CD8-positive, alpha-beta memory T cell (primary cell): ENCODE results near the gene INPP5E. TPM values are rescaled to one million over a fixed set of nuclear protein-coding genes. Genes with fewer than 3 reads are reported as not detected.

Experiments
- CTCF ChIA-PET: fragments of 350-600 bp; sonication (Branson Sonifier 250); formaldehyde crosslinking; loops from one replicate; lab custom pipeline; 2021; ENCODE audit warnings: antibody characterized with exemption; lab: Charles Lee
- POLR2A ChIA-PET: fragments of 350-600 bp; sonication (Branson Sonifier 250); formaldehyde crosslinking; loops from one replicate; lab custom pipeline; 2021; ENCODE audit warnings: antibody characterized with exemption; lab: Charles Lee
- DNase-seq, 5 donors: peaks; one replicate each; pipeline versions ENCODE4 v3.0.0 to v3.0.0-alpha.2; 2020 to 2022; ENCODE audit warnings: mixed read lengths in 1 of 5
- H3K27ac ChIP-seq: one replicate; pipeline ENCODE4 v1.7.0; 2013; ENCODE audit warnings: low read depth, mild to moderate bottlenecking, low read length, moderate library complexity
- H3K27me3 ChIP-seq: 2 replicates; pipeline ENCODE4 v1.7.0; 2013; ENCODE audit warnings: low read length, mild to moderate bottlenecking; ENCODE audit not compliant: insufficient read depth, poor library complexity, severe bottlenecking
- H3K36me3 ChIP-seq: 2 replicates; pipeline ENCODE4 v1.7.0; 2013; ENCODE audit warnings: mild to moderate bottlenecking, low read length, moderate library complexity; ENCODE audit not compliant: insufficient read depth
- H3K4me1 ChIP-seq: 2 replicates; pipeline ENCODE4 v1.7.0; 2013; ENCODE audit warnings: mild to moderate bottlenecking, low read length, moderate library complexity; ENCODE audit not compliant: insufficient read depth
- H3K4me3 ChIP-seq: 2 replicates; pipeline ENCODE4 v1.7.0; 2013; ENCODE audit warnings: mild to moderate bottlenecking, low read length
- H3K9me3 ChIP-seq: 2 replicates; pipeline ENCODE4 v1.7.0; 2013; ENCODE audit warnings: mild to moderate bottlenecking, low read length
- H3K27ac Mint-ChIP-seq, 8 donors: one replicate each; pipeline ENCODE4 v1.8.0; 2020 to 2021; ENCODE audit warnings: mixed read lengths in 8 of 8, mild to moderate bottlenecking in 6 of 8, inconsistent platforms in 3 of 8, moderate library complexity in 3 of 8
- H3K27me3 Mint-ChIP-seq, 2 donors: one replicate each; pipeline ENCODE4 v1.8.0; 2020 to 2021; ENCODE audit warnings: mixed read lengths in 2 of 2, mild to moderate bottlenecking in 1 of 2, moderate library complexity in 1 of 2
- H3K36me3 Mint-ChIP-seq, 3 donors: one replicate each; pipeline ENCODE4 v1.8.0; 2020 to 2021; ENCODE audit warnings: mixed read lengths in 3 of 3, inconsistent platforms in 1 of 3, mild to moderate bottlenecking in 1 of 3
- H3K4me1 Mint-ChIP-seq, 3 donors: one replicate each; pipeline ENCODE4 v1.8.0; 2020 to 2021; ENCODE audit warnings: mixed read lengths in 3 of 3, inconsistent platforms in 1 of 3, mild to moderate bottlenecking in 1 of 3
- H3K4me3 Mint-ChIP-seq, 7 donors: one replicate each; pipeline ENCODE4 v1.8.0; 2020 to 2021; ENCODE audit warnings: mixed read lengths in 7 of 7, mild to moderate bottlenecking in 6 of 7, moderate library complexity in 4 of 7, inconsistent platforms in 2 of 7
- H3K9me3 Mint-ChIP-seq, 5 donors: one replicate each; pipeline ENCODE4 v1.8.0; 2020 to 2022; ENCODE audit warnings: mixed read lengths in 5 of 5, mild to moderate bottlenecking in 3 of 5, moderate library complexity in 2 of 5, inconsistent platforms in 1 of 5
- polyA plus RNA-seq: library from polyadenylated mRNA; unstranded; fragments of 300-500 nt; fragmentation: Illumina TruSeq; gene quantifications from one replicate; pipeline ENCODE4 v1.2.3, GENCODE V29; 2021
- total RNA-seq, 2 experiments: library from RNA; stranded (reverse); gene quantifications; one replicate each; pipeline ENCODE4 v1.2.3, GENCODE V29; 2021

The INPP5E gene
- total and polyA plus RNA-seq, 3 experiments from 2014 or later = 5.3 to 19.2 (median 18.0) TPM

- Mint-ChIP-seq H3K9me3 (no peaks in the 10 kb centered on the region), H3K27me3 (no peaks in the 10 kb centered on the region), H3K27ac (peak overlapping the region in 2 of 8 donors; percentile 8 to 26), H3K4me3 (no peak overlapping the region), H3K4me1 (peaks cover 2 to 7% (median 5%) of the 10 kb centered on the region in 3 donors), H3K36me3 (peaks cover 0 to 84% (median 16%) of the 10 kb centered on the region in 3 donors)
- no peaks in the 10 kb centered on the region for H3K27me3 ChIP-seq
- ChIA-PET CTCF (no interaction called here), POLR2A (no interaction called here)
- no peak for DNase-seq
- H3K9me3 ChIP-seq = no peaks in the 10 kb centered on the region
- H3K36me3 ChIP-seq = peaks cover 59% of the 10 kb centered on the region
- H3K27ac ChIP-seq = no peak overlapping the region
- no peak overlapping the region for H3K4me3 ChIP-seq
- H3K4me1 ChIP-seq = peaks cover 2% of the 10 kb centered on the region
Measured at GRCh38 chr9:136416914-136417313, 22.7 kb downstream of the INPP5E start.

DNA sequence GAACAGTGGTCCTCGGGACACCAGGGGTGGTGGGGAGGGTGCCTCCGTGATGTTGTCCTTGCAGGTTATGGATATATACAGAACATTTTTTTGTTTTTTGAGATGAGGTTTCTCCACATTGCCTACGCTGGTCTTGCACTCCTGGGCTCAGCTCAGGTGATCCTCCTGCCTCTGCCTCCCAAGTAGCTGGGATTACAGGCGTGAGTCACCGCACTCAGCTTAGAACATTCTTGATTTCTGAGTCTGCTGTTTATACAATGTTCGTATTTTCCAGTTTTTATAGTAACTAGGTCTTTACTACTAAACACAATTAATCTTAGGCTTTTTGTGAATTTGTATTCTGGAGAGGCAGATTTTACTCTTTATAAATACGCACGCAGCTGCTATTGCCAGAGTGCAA is 23.2 kb downstream of the INPP5E start:
- no peaks in the 10 kb centered on the region for H3K27me3 Mint-ChIP-seq
- DNase-seq = no peak
- no peaks in the 10 kb centered on the region for H3K9me3 Mint-ChIP-seq
- peaks cover 5 to 12% (median 10%) of the 10 kb centered on the region in 3 donors for H3K4me1 Mint-ChIP-seq
- no peak overlapping the region for H3K4me3 ChIP-seq
- H3K4me1 ChIP-seq = peaks cover 7% of the 10 kb centered on the region
- H3K27ac Mint-ChIP-seq = peak overlapping the region in 1 of 8 donors; percentile 15
- no peak overlapping the region for H3K27ac ChIP-seq
- ChIA-PET CTCF (no interaction called here), POLR2A (no interaction called here)
- H3K9me3 ChIP-seq = no peaks in the 10 kb centered on the region
- peaks cover 0 to 85% (median 16%) of the 10 kb centered on the region in 3 donors for H3K36me3 Mint-ChIP-seq
- peaks cover 59% of the 10 kb centered on the region for H3K36me3 ChIP-seq
- H3K4me3 Mint-ChIP-seq = no peak overlapping the region
- H3K27me3 ChIP-seq = no peaks in the 10 kb centered on the region

DNA sequence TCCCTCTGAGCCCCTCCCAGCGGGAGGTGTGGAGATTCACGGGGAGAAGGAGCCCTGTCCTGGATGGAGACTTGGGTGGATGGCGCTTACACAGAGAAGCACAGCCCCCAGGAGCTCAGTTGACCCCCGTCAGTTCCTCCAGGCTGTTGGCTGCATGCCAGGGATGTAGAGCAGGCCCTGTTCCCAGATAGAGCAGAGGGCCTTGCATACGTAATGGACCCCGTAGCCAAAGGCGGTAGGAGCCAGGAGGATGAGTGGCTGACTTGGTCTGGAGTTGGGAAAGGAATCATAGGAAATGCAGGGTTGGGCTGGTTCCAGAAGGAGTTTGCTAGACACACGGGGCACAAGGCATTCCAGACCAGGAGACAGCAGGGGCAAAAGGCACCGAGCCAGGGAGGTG is 26.7 kb downstream of the INPP5E start:
- Mint-ChIP-seq H3K9me3 (no peaks in the 10 kb centered on the region), H3K4me3 (peak overlapping the region in 1 of 7 donors; percentile 82)
- POLR2A ChIA-PET = no interaction called here

GRCh38 chr9:136411378-136411777 is 28.3 kb downstream of the INPP5E start:
- CTCF ChIA-PET = no interaction called here
- peaks cover 0 to 77% (median 5%) of the 10 kb centered on the region in 3 donors for H3K36me3 Mint-ChIP-seq

More for the DNA sequence above, 26.7 kb downstream of the INPP5E start:
- Histone ChIP-seq H3K9me3 (no peaks in the 10 kb centered on the region), H3K27me3 (no peaks in the 10 kb centered on the region), H3K4me1 (peaks cover 26% of the 10 kb centered on the region), H3K36me3 (peaks cover 34% of the 10 kb centered on the region), H3K4me3 (no peak overlapping the region), H3K27ac (no peak overlapping the region)
- H3K4me1 Mint-ChIP-seq = peaks cover 23 to 38% (median 33%) of the 10 kb centered on the region in 3 donors
- H3K27ac Mint-ChIP-seq = peak overlapping the region in 5 of 8 donors; percentile 21 to 79 (median 58)
- no peaks in the 10 kb centered on the region for H3K27me3 Mint-ChIP-seq
- DNase-seq = no peak
- peaks cover 0 to 81% (median 10%) of the 10 kb centered on the region in 3 donors for H3K36me3 Mint-ChIP-seq
- CTCF ChIA-PET = interaction anchor here (0.8 to 1.9 kb wide), 4 partner anchors 12 to 49 kb away, joined by 3 to 5 read pairs (median 4); partner anchors contain the start of gene DNLZ

DNA sequence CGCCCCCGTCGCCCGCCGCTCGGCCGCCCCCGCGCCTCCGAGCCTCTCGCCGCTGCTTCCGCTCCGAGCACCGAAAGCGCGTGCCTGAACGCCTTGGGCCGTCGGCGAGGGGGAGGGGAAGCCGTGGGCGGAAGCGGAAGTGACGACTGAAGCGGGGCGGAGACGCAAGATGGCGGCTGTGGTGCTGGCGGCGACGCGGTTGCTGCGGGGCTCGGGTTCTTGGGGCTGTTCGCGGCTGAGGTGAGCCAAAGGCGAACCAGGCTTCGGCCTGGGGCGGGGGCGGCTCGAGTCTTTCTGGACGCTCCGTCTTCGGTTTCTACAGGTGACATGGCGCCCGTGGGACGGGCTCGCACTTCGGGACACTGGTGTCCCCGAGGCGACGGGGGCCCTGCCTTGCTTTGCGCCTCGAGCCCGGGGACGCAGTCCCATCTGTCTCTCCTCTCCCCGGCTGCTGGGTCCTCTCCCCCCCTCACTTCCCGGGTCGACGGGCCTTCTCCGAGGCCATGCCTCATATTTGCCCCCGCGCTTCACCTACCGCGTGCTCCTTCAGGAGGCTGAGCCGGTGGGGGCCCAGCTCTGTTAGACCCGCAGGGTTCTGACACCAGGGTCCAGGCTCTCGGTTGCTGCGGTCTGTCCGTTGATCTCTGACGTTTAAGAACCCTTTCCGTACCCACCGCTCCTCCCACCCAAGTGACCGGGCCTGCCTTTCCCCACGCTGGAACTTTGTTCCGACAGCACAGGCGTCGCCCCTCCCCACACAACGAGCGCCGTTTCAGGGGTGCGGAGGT is 29.0 kb downstream of the INPP5E start, which contains the start of the genes ENTR1 and PMPCA:
ENTR1 (minus strand) TSS at position 115 of the 788 bp plus-strand sequence. CDS start 217 bp downstream, outside the sequence.
PMPCA (plus strand) TSS at position 159 of the 788 bp plus-strand sequence; CDS start at position 170, 11 bp downstream.
- Histone ChIP-seq H3K27me3 (no peaks in the 10 kb centered on the region), H3K36me3 (peaks cover 17% of the 10 kb centered on the region), H3K4me3 (peak within 1 kb of the TSS; percentile 93), H3K9me3 (no peaks in the 10 kb centered on the region), H3K27ac (peak within 1 kb of the TSS; percentile 93), H3K4me1 (peaks cover 29% of the 10 kb centered on the region)
- no peaks in the 10 kb centered on the region for H3K9me3 Mint-ChIP-seq
- peaks cover 0 to 74% (median 5%) of the 10 kb centered on the region in 3 donors for H3K36me3 Mint-ChIP-seq
- H3K27me3 Mint-ChIP-seq = no peaks in the 10 kb centered on the region
- peak within 1 kb of the TSS; percentile 86 to 98 (median 93) for H3K27ac Mint-ChIP-seq
- peak; percentile 91 to 96 (median 93) for DNase-seq
- ChIA-PET CTCF (interaction anchor here (1.4 to 1.7 kb wide), 3 partner anchors 10 to 30 kb away, joined by 4 to 13 read pairs (median 5); no protein-coding TSS in a partner anchor), POLR2A (no interaction called here)
- H3K4me3 Mint-ChIP-seq = peak within 1 kb of the TSS; percentile 88 to 98 (median 91)
- H3K4me1 Mint-ChIP-seq = peaks cover 30 to 52% (median 41%) of the 10 kb centered on the region in 3 donors

More at GRCh38 chr9:136411378-136411777, 28.3 kb downstream of the INPP5E start:
- Histone ChIP-seq H3K4me1 (peaks cover 26% of the 10 kb centered on the region), H3K4me3 (peak overlapping the region; percentile 93), H3K27me3 (no peaks in the 10 kb centered on the region), H3K36me3 (peaks cover 24% of the 10 kb centered on the region), H3K9me3 (no peaks in the 10 kb centered on the region), H3K27ac (peak overlapping the region; percentile 93)
- Mint-ChIP-seq H3K4me1 (peaks cover 28 to 49% (median 38%) of the 10 kb centered on the region in 3 donors), H3K27me3 (no peaks in the 10 kb centered on the region), H3K9me3 (no peaks in the 10 kb centered on the region), H3K4me3 (peak overlapping the region; percentile 86 to 98 (median 91)), H3K27ac (peak overlapping the region; percentile 86 to 98 (median 93))
- DNase-seq = no peak
- POLR2A ChIA-PET = no interaction called here

DNA sequence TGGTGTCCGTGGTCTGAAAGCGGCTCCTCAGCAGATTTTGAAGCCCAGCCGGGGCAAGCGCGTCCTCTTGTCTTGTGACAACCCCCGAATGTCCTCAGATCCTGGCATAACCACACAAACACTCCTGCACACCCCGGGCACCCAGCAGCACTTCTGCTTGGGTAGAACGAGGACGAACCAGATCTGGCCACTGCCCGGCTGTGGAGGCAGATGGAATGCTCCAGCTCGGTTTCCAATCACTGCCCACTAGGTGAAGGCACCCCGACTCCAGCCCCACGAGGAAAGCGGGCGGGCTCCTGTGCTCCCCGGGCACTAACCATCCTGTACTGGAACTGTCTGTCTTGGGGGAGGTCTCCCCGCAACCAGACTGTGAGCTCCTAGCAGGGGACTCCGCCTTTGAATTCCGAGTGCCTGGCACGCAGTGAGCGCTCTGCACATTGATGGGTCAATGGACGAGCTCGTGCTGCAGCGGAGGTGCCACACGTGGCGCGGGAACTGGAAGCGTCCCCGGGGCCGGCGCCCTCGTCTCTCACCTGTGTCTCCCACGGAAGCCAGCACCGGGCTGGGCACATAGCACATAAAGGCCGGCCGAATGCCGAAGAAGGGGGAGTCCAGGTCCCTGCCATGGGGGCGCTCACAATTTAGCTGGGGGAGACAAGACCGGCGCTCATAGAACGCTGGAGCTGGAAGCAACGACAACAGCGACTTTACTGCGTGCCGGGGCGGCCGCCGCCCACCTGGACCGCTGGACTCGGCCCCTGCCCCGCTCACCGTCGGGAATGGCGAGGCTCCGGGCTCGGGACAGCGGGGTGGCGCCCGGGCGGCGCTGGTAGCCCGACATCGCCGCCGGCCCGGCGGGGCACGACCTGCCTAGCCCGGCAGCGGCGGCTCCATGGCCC is 29.8 kb downstream of the INPP5E start:
- Mint-ChIP-seq H3K4me1 (peaks cover 36 to 61% (median 49%) of the 10 kb centered on the region in 3 donors), H3K36me3 (peaks cover 0 to 75% (median 5%) of the 10 kb centered on the region in 3 donors), H3K4me3 (peak overlapping the region; percentile 86 to 98 (median 90)), H3K27me3 (no peaks in the 10 kb centered on the region), H3K9me3 (no peaks in the 10 kb centered on the region), H3K27ac (peak overlapping the region; percentile 68 to 93 (median 87))
- CTCF ChIA-PET = interaction anchor here (1.1 to 1.7 kb wide), 5 partner anchors 9 to 222 kb away, joined by 3 to 13 read pairs (median 4); no protein-coding TSS in a partner anchor
- Histone ChIP-seq H3K36me3 (peaks cover 13% of the 10 kb centered on the region), H3K4me3 (peak overlapping the region; percentile 73), H3K9me3 (no peaks in the 10 kb centered on the region), H3K27ac (peak overlapping the region; percentile 67), H3K4me1 (peaks cover 38% of the 10 kb centered on the region), H3K27me3 (no peaks in the 10 kb centered on the region)
- POLR2A ChIA-PET = no interaction called here
- peak in 4 of 5 donors; percentile 9 to 38 (median 31) for DNase-seq

GRCh38 chr9:136407911-136408310 is 31.7 kb downstream of the INPP5E start:
- Histone ChIP-seq H3K4me1 (peaks cover 56% of the 10 kb centered on the region), H3K9me3 (no peaks in the 10 kb centered on the region), H3K36me3 (no peaks in the 10 kb centered on the region), H3K27ac (no peak overlapping the region), H3K4me3 (no peak overlapping the region), H3K27me3 (no peaks in the 10 kb centered on the region)
- DNase-seq = no peak
- H3K36me3 Mint-ChIP-seq = peaks cover 0 to 59% (median 2%) of the 10 kb centered on the region in 3 donors
- H3K9me3 Mint-ChIP-seq = no peaks in the 10 kb centered on the region
- peaks cover 51 to 74% (median 66%) of the 10 kb centered on the region in 3 donors for H3K4me1 Mint-ChIP-seq
- no peaks in the 10 kb centered on the region for H3K27me3 Mint-ChIP-seq
- CTCF ChIA-PET = interaction anchor here (0.5 kb wide), 1 partner anchor 50 kb away, joined by 3 read pairs; no protein-coding TSS in a partner anchor
- H3K4me3 Mint-ChIP-seq = peak overlapping the region in 4 of 7 donors; percentile 31 to 81 (median 45)
- POLR2A ChIA-PET = no interaction called here
- peak overlapping the region in 4 of 8 donors; percentile 10 to 82 (median 64) for H3K27ac Mint-ChIP-seq
